H1 (cell line): ENCODE results near the gene TMBIM1. TPM values are rescaled to one million over a fixed set of nuclear protein-coding genes. Genes with fewer than 3 reads are reported as not detected.

Source experiments
- CBX5 ChIP-seq: fragments of 300-800, 300-1000 bp; sonication (generic); IDR thresholded peaks from 2 replicates; pipeline ENCODE4 v1.7.1; 2016; ENCODE audit warnings: antibody characterized with exemption, low read length, low read depth
- CHD1 ChIP-seq: IDR thresholded peaks from 2 replicates; pipeline ENCODE4 v1.6.1; 2012; ENCODE audit warnings: low read depth, low read length, improper control_type of control experiment
- EGR1 ChIP-seq: IDR thresholded peaks from 2 replicates; pipeline ENCODE4 v1.6.1; 2011; ENCODE audit warnings: low read depth, low read length, borderline replicate concordance
- FOSL1 ChIP-seq: IDR thresholded peaks from 2 replicates; pipeline ENCODE4 v1.6.1; 2011; ENCODE audit warnings: mild to moderate bottlenecking, low read depth, low read length, moderate library complexity; ENCODE audit not compliant: insufficient read depth
- HDAC2 ChIP-seq, 2 experiments: fragments of 300-600 bp in 1 of 2; sonication (generic) in 1 of 2; IDR thresholded peaks; 2 replicates each; pipeline ENCODE4 v1.6.1; 2011 to 2012; ENCODE audit warnings: low read depth in 2 of 2, low read length in 2 of 2, mild to moderate bottlenecking in 2 of 2, moderate library complexity in 2 of 2, borderline replicate concordance in 1 of 2, inconsistent platforms in 1 of 2
- MAX ChIP-seq: IDR thresholded peaks from 2 replicates; pipeline ENCODE4 v1.6.1; 2012; ENCODE audit warnings: inconsistent platforms
- POLR2AphosphoS5 ChIP-seq: IDR thresholded peaks from 2 replicates; pipeline ENCODE4 v1.6.1; 2011; ENCODE audit warnings: low read depth, low read length
- SUZ12 ChIP-seq: fragments of 200-600 bp; sonication (generic); IDR thresholded peaks from 2 replicates; pipeline ENCODE4 v1.6.1; 2012; ENCODE audit warnings: mild to moderate bottlenecking, inconsistent platforms, low read length, moderate library complexity, mixed read lengths
- TBP ChIP-seq: IDR thresholded peaks from 2 replicates; pipeline ENCODE4 v1.6.1; 2011; ENCODE audit warnings: low read depth, low read length, improper control_type of control experiment
- polyA plus RNA-seq, 7 experiments: library from polyadenylated mRNA; depleted of rRNA in 3 of 7; stranded (reverse) in 5 of 7; unstranded in 2 of 7; fragments of >200 nt in 5 of 7; fragments of 200-250 nt in 2 of 7; gene quantifications; 1 replicate in 5 of 7; 2 replicates in 1 of 7; 4 replicates in 1 of 7; pipeline versions ENCODE4 v1.2.1 to v1.2.3, GENCODE V29; 2011 to 2013; ENCODE audit warnings: missing spikeins in 2 of 7, mixed read lengths in 2 of 7
- total RNA-seq: library from RNA; stranded (reverse); fragmentation: NEBNext Ultra II Directional; extraction: Animal tissue kit (Norgen Biotek cat#: 25700); gene quantifications from 2 replicates; pipeline ENCODE4 v1.2.1, GENCODE V29; 2021

The TMBIM1 gene
- total and polyA plus RNA-seq, 2 of the 8 experiments (the other 6 are each of a cell fraction or from before 2014, with no cell fraction given) = 22.1 to 36.8 TPM

- peak; percentile 45 for TF ChIP-seq POLR2AphosphoS5
- no peak for TF ChIP-seq FOSL1
- no peak for TF ChIP-seq SUZ12
- peak; percentile 74 for TF ChIP-seq MAX
- peak; percentile 93 for TF ChIP-seq EGR1
- TF ChIP-seq CHD1 = no peak
- TF ChIP-seq TBP = peak; percentile 71
- peak in 1 of 2 experiments; percentile 69; a peak in 1 of 4 replicates for TF ChIP-seq HDAC2 (IDR thresholded peaks at IDR 0.05; ENCODE audit: borderline replicate concordance in 1 of 2, low read depth in 2 of 2, low read length in 2 of 2)
- no peak for TF ChIP-seq CBX5
Observed at GRCh38 chr2:218322768-218323525, 30.6 kb upstream of the TMBIM1 start (continued).
